ENCODE measurements around the gene LTBP3. TPM values are rescaled to one million over a fixed set of nuclear protein-coding genes. Genes with fewer than 3 reads are reported as not detected.

Gene LTBP3
- total and polyA plus RNA-seq, 2 of the 13 experiments (the other 11 are each of a cell fraction or from before 2014, with no cell fraction given): 12.2 to 68.1 TPM

- TF ChIP-seq HIC2 (CRISPR knock-in tag; IDR thresholded peaks at IDR 0.05; ENCODE audit: low read depth) (peak; percentile 22; the same call in 1 of the 2 replicates), NFRKB (IDR thresholded peaks at IDR 0.05) (peak; percentile 88), NONO (IDR thresholded peaks at IDR 0.05) (no peak), NONO (CRISPR knock-in tag; conservative IDR thresholded peaks at IDR 0.05) (peak; percentile 92), ARNT (IDR thresholded peaks at IDR 0.05) (no peak), EZH2 (conservative IDR thresholded peaks at IDR 0.05; ENCODE audit: low read depth, low read length) (no peak), MED8 (CRISPR knock-in tag; IDR thresholded peaks at IDR 0.05; ENCODE audit: insufficient replicate concordance) (peak; percentile 87), ZNF788 (CRISPR knock-in tag; IDR thresholded peaks at IDR 0.05; ENCODE audit: borderline replicate concordance) (no peak; the same call in 1 of the 2 replicates), NFIC (IDR thresholded peaks at IDR 0.05; ENCODE audit: low read length) (0 out of 2 replicates have a peak, but pooled peaks have one; percentile 4), ZNF414 (CRISPR knock-in tag; IDR thresholded peaks at IDR 0.05) (peak; percentile 88), ZNF441 (CRISPR knock-in tag; IDR thresholded peaks at IDR 0.05; ENCODE audit: borderline replicate concordance) (peak; percentile 66), ZNF780A (CRISPR knock-in tag; IDR thresholded peaks at IDR 0.05) (no peak), SNRNP70 (IDR thresholded peaks at IDR 0.05; ENCODE audit: low read depth, low read length) (no peak), ATM (IDR thresholded peaks at IDR 0.05; ENCODE audit: borderline replicate concordance) (no peak), ZNF749 (CRISPR knock-in tag; IDR thresholded peaks at IDR 0.05; ENCODE audit: borderline replicate concordance) (no peak), ZNF326 (CRISPR knock-in tag; IDR thresholded peaks at IDR 0.05; ENCODE audit: borderline replicate concordance) (no peak), ISX (CRISPR knock-in tag; conservative IDR thresholded peaks at IDR 0.05) (no peak), MBNL3 (CRISPR knock-in tag; conservative IDR thresholded peaks at IDR 0.05) (no peak)
- TF ChIP-seq, protein P1, sequence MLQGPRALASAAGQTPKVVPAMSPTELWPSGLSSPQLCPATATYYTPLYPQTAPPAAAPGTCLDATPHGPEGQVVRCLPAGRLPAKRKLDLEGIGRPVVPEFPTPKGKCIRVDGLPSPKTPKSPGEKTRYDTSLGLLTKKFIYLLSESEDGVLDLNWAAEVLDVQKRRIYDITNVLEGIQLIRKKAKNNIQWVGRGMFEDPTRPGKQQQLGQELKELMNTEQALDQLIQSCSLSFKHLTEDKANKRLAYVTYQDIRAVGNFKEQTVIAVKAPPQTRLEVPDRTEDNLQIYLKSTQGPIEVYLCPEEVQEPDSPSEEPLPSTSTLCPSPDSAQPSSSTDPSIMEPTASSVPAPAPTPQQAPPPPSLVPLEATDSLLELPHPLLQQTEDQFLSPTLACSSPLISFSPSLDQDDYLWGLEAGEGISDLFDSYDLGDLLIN (CRISPR knock-in tag; IDR thresholded peaks at IDR 0.05; ENCODE audit: borderline replicate concordance): peak; percentile 55; the same call in 1 of the 2 replicates
- TF ChIP-seq, protein P2, sequence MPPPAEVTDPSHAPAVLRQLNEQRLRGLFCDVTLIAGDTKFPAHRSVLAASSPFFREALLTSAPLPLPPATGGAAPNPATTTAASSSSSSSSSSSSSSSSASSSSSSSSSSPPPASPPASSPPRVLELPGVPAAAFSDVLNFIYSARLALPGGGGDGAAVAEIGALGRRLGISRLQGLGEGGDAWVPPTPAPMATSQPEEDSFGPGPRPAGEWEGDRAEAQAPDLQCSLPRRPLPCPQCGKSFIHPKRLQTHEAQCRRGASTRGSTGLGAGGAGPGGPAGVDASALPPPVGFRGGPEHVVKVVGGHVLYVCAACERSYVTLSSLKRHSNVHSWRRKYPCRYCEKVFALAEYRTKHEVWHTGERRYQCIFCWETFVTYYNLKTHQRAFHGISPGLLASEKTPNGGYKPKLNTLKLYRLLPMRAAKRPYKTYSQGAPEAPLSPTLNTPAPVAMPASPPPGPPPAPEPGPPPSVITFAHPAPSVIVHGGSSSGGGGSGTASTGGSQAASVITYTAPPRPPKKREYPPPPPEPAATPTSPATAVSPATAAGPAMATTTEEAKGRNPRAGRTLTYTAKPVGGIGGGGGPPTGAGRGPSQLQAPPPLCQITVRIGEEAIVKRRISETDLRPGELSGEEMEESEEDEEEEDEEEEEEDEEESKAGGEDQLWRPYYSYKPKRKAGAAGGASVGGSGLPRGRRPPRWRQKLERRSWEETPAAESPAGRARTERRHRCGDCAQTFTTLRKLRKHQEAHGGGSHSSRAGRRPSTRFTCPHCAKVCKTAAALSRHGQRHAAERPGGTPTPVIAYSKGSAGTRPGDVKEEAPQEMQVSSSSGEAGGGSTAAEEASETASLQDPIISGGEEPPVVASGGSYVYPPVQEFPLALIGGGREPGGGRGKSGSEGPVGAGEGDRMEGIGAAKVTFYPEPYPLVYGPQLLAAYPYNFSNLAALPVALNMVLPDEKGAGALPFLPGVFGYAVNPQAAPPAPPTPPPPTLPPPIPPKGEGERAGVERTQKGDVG (CRISPR knock-in tag; IDR thresholded peaks at IDR 0.05; ENCODE audit: borderline replicate concordance): no peak
- TF ChIP-seq, protein P3, sequence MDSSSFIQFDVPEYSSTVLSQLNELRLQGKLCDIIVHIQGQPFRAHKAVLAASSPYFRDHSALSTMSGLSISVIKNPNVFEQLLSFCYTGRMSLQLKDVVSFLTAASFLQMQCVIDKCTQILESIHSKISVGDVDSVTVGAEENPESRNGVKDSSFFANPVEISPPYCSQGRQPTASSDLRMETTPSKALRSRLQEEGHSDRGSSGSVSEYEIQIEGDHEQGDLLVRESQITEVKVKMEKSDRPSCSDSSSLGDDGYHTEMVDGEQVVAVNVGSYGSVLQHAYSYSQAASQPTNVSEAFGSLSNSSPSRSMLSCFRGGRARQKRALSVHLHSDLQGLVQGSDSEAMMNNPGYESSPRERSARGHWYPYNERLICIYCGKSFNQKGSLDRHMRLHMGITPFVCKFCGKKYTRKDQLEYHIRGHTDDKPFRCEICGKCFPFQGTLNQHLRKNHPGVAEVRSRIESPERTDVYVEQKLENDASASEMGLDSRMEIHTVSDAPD (CRISPR knock-in tag; IDR thresholded peaks at IDR 0.05): peak; percentile 62; the same call in 1 of the 2 replicates
Measured at GRCh38 chr11:65497141-65498041, 60.8 kb downstream of the LTBP3 start (continued).
